Tracheal epithelial cell (primary cell): ENCODE results near the gene NETO2. TPM values are rescaled to one million over a fixed set of nuclear protein-coding genes. Genes with fewer than 3 reads are reported as not detected.

Source experiments
- total RNA-seq: library from RNA; depleted of rRNA; stranded (reverse); fragments of >200 nt; gene quantifications from 2 replicates; pipeline ENCODE4 v1.2.1, GENCODE V29; 2014

Gene NETO2
- 28.2 and 40.5 TPM in 2 replicates for total RNA-seq

GRCh38 chr16:47143677-47144558 lies at the start of gene NETO2:
Gene NETO2 (minus strand): TSS chr16:47143945. CDS start chr16:47143612, 333 bp downstream.

Other genes starting within 250 kb of the NETO2 start
- gene DNAJA2, start 170.3 kb downstream of the NETO2 start, total RNA-seq = 91.3 and 92.3 TPM in 2 replicates